K562 (cell line): ENCODE data around the gene TRIM47. TPM values are rescaled to one million over a fixed set of nuclear protein-coding genes. Genes with fewer than 3 reads are reported as not detected.

Experiments used
- ATAC-seq: fragments of 200-7000 bp; cut with Tn5 transposase; 3 replicates; pipeline ENCODE4 v1.9.1; 2020; ENCODE audit warnings: moderate library complexity
- BruUV-seq: library from RNA; stranded (reverse); fragments of 400-500 nt; replicated peaks from 2 replicates; lab custom pipeline; 2021; lab: Mats Ljungman, UMichigan
- CTCF ChIA-PET: fragments of 300-600 bp; formaldehyde crosslinking; extraction: SDS; loops from one replicate; lab custom pipeline; 2021; ENCODE audit warnings: low intra/inter-chr PET ratio; lab: Yijun Ruan, JAX
- POLR2A ChIA-PET: fragments of 300-600, 350-650 bp; sonication (Branson Sonifier 250); formaldehyde crosslinking; extraction: SDS; loops from one replicate; lab custom pipeline; 2021; ENCODE audit warnings: antibody characterized with exemption, inconsistent platforms; lab: Yijun Ruan, JAX
- DNase-seq, 4 experiments: peaks; one replicate each; pipeline versions ENCODE4 v3.0.0 to v3.0.0-alpha.2; 2011 to 2018; ENCODE audit warnings: low spot score in 3 of 4, mixed read lengths in 3 of 4; ENCODE audit errors: extremely low read depth in 1 of 4
- FAIRE-seq: peaks from 2 replicates; lab custom pipeline; 2011; peaks lifted over from hg19 to GRCh38; lab: Jason Lieb, UNC
- H2AFZ ChIP-seq: 2 replicates; pipeline ENCODE4 v1.6.0; 2011; ENCODE audit warnings: low read depth, low read length, control low read depth, inconsistent platforms
- H3K27ac ChIP-seq: fragments of 200-600 bp; 3 replicates; pipeline ENCODE4 v1.8.0; 2011; ENCODE audit warnings: low read depth, mild to moderate bottlenecking, control low read depth, inconsistent platforms, low read length, moderate library complexity, mixed read lengths; ENCODE audit errors: extremely low read depth
- H3K27me3 ChIP-seq, 2 experiments: fragments of 300-600 bp in 1 of 2; 2 replicates in 1 of 2; 3 replicates in 1 of 2; pipeline versions ENCODE4 v1.6.0 to v1.8.0; 2011; ENCODE audit warnings: inconsistent platforms in 2 of 2, low read length in 2 of 2, mild to moderate bottlenecking in 1 of 2, mixed read lengths in 1 of 2, moderate library complexity in 1 of 2; ENCODE audit not compliant: control insufficient read depth in 2 of 2, insufficient read depth in 2 of 2
- H3K36me3 ChIP-seq: fragments of 300-600 bp; 3 replicates; pipeline ENCODE4 v1.8.0; 2011; ENCODE audit warnings: mild to moderate bottlenecking, low read length, inconsistent platforms; ENCODE audit not compliant: control insufficient read depth, insufficient read depth
- H3K4me1 ChIP-seq, 2 experiments: fragments of 200-600 bp in 1 of 2; replicated peaks in 1 of 2; 2 replicates in 1 of 2; 3 replicates in 1 of 2; pipeline versions ENCODE4 v1.5.1 to v1.8.0; 2011; ENCODE audit warnings: inconsistent platforms in 2 of 2, low read length in 2 of 2, mild to moderate bottlenecking in 1 of 2, mixed read lengths in 1 of 2, moderate library complexity in 1 of 2; ENCODE audit not compliant: control insufficient read depth in 2 of 2, insufficient read depth in 2 of 2
- H3K4me2 ChIP-seq: 2 replicates; pipeline ENCODE4 v1.6.1; 2011; ENCODE audit warnings: low read length, control low read depth, inconsistent platforms, mixed read lengths; ENCODE audit not compliant: insufficient read depth
- H3K4me3 ChIP-seq: fragments of 200-600 bp; sonication (generic), shearing (Covaris generic); 2 replicates; pipeline ENCODE4 v1.5.1; 2016; ENCODE audit warnings: control low read depth, inconsistent platforms
- H3K79me2 ChIP-seq: fragments of 200-600 bp; 3 replicates; pipeline ENCODE4 v1.8.0; 2011; ENCODE audit warnings: low read length, inconsistent platforms; ENCODE audit not compliant: control insufficient read depth, insufficient read depth
- H3K9ac ChIP-seq, 2 experiments: 2 replicates each; pipeline versions ENCODE4 v1.6.0 to v1.6.1; 2011; ENCODE audit warnings: low read depth in 2 of 2, low read length in 2 of 2, control low read depth in 1 of 2, inconsistent platforms in 1 of 2, mild to moderate bottlenecking in 1 of 2, mixed read lengths in 1 of 2; ENCODE audit not compliant: insufficient read depth in 1 of 2
- H3K9me1 ChIP-seq: one replicate; pipeline ENCODE4 v1.6.0; 2011; ENCODE audit warnings: inconsistent platforms, mild to moderate bottlenecking, low read length, moderate library complexity; ENCODE audit not compliant: control insufficient read depth, insufficient read depth
- H3K9me3 ChIP-seq: replicated peaks from 2 replicates; pipeline ENCODE4 v1.5.1; 2011; ENCODE audit warnings: low read depth, low read length, inconsistent platforms; ENCODE audit not compliant: control insufficient read depth, insufficient read depth
- H4K20me1 ChIP-seq: replicated peaks from 2 replicates; pipeline ENCODE4 v1.6.1; 2011; ENCODE audit warnings: low read length, inconsistent platforms, mixed read lengths; ENCODE audit not compliant: control insufficient read depth, insufficient read depth
- BDP1 ChIP-seq: IDR thresholded peaks from 3 replicates; pipeline ENCODE4 v1.6.1; 2011; ENCODE audit not compliant: insufficient read length, insufficient read depth
- CTCFL ChIP-seq: IDR thresholded peaks from 2 replicates; pipeline ENCODE4 v1.6.1; 2011; ENCODE audit warnings: borderline replicate concordance, low read depth, mild to moderate bottlenecking, moderate library complexity, low read length; ENCODE audit not compliant: insufficient read depth, poor library complexity, severe bottlenecking
- ESRRA ChIP-seq: fragments of 450-650 bp; IDR thresholded peaks from 2 replicates; pipeline ENCODE4 v1.6.1; 2014; ENCODE audit warnings: low read depth, mild to moderate bottlenecking, moderate library complexity, borderline replicate concordance
- FOXA1 ChIP-seq: fragments of 450-650 bp; IDR thresholded peaks from 2 replicates; pipeline ENCODE4 v1.6.1; 2016; ENCODE audit warnings: mild to moderate bottlenecking, borderline replicate concordance
- FOXP1 ChIP-seq: sonication (generic); formaldehyde crosslinking; IDR thresholded peaks from 2 replicates; pipeline ENCODE4 v1.8.0; 2022; ENCODE audit warnings: mild to moderate bottlenecking, missing genetic modification reagents
- L3MBTL2 ChIP-seq: fragments of 450-650 bp; IDR thresholded peaks from 2 replicates; pipeline ENCODE4 v1.6.1; 2016; ENCODE audit warnings: mild to moderate bottlenecking, moderate library complexity
- LARP7 ChIP-seq: fragments of 450-650 bp; IDR thresholded peaks from 2 replicates; pipeline ENCODE4 v1.6.1; 2016
- MBD1 ChIP-seq: fragments of 250-450 bp; sonication (Bioruptor Pico); IDR thresholded peaks from 2 replicates; pipeline ENCODE4 v1.8.0; 2022; ENCODE audit warnings: inconsistent platforms
- MECOM ChIP-seq: fragments of 250-450 bp; sonication (Bioruptor Pico); IDR thresholded peaks from 2 replicates; pipeline ENCODE4 v1.8.0; 2022; ENCODE audit warnings: inconsistent platforms
- NCOR1 ChIP-seq: fragments of 450-650 bp; IDR thresholded peaks from 2 replicates; pipeline ENCODE4 v1.6.1; 2016; ENCODE audit warnings: mild to moderate bottlenecking, moderate library complexity
- NUFIP1 ChIP-seq: fragments of 450-650 bp; IDR thresholded peaks from 2 replicates; pipeline ENCODE4 v1.6.1; 2018; ENCODE audit not compliant: partially characterized antibody
- POU5F1 ChIP-seq: fragments of 150-350 bp; IDR thresholded peaks from 2 replicates; pipeline ENCODE4 v1.6.1; 2014; ENCODE audit warnings: borderline replicate concordance, low read length, low read depth, mild to moderate bottlenecking; ENCODE audit not compliant: partially characterized antibody
- SREBF2 ChIP-seq: sonication (generic); formaldehyde crosslinking; IDR thresholded peaks from 2 replicates; pipeline ENCODE4 v1.4.0; 2020; ENCODE audit warnings: mild to moderate bottlenecking, missing genetic modification reagents
- SUPT5H ChIP-seq: fragments of 450-650 bp; IDR thresholded peaks from 2 replicates; pipeline ENCODE4 v1.6.1; 2016
- TEAD1 ChIP-seq, 2 experiments: fragments of 450-650 bp in 1 of 2; sonication (generic) in 1 of 2; formaldehyde crosslinking; IDR thresholded peaks; 2 replicates each; pipeline versions ENCODE4 v1.4.0 to v1.8.0; 2020 to 2022; ENCODE audit warnings: mild to moderate bottlenecking in 2 of 2, missing genetic modification reagents in 1 of 2
- ZBTB33 ChIP-seq: sonication (generic); formaldehyde crosslinking; IDR thresholded peaks from 2 replicates; pipeline ENCODE4 v1.8.1; 2023; ENCODE audit warnings: mild to moderate bottlenecking, missing genetic modification reagents
- ZC3H4 ChIP-seq: sonication (generic); formaldehyde crosslinking; IDR thresholded peaks from 2 replicates; pipeline ENCODE4 v1.9.0; 2021; ENCODE audit warnings: missing genetic modification reagents, borderline replicate concordance
- ZNF384 ChIP-seq: IDR thresholded peaks from 2 replicates; pipeline ENCODE4 v1.6.1; 2012; ENCODE audit warnings: low read depth, low read length, improper control_type of control experiment
- WGBS: fragments of 100-300 bp; shearing (Covaris generic); methylation state at CpG from one replicate; pipeline ENCODE4 v1.1.6; 2016; ENCODE audit warnings: low coverage, mixed read lengths; ENCODE audit not compliant: insufficient coverage; ENCODE audit errors: missing lambda C conversion rate; 5-methylcytosine and 5-hydroxymethylcytosine counted together
- in situ Hi-C: fragments of 300-500 bp; cut with MboI; formaldehyde crosslinking; loops from 4 replicates; pipeline ENCODE4 v1.15.0; 2018; ENCODE audit warnings: inconsistent platforms, mixed read lengths
- intact Hi-C: fragments of 100-400 bp; cut with micrococcal nuclease; formaldehyde crosslinking; loops from 2 replicates; pipeline ENCODE4 v1.14.2; 2022
- polyA plus RNA-seq, 8 experiments: library from polyadenylated mRNA; depleted of rRNA in 4 of 8; stranded (reverse) in 5 of 8; unstranded in 3 of 8; fragments of >200 nt; fragmentation: Nextera tagmentation in 2 of 8; fragmentation: Illumina TruSeq in 1 of 8; extraction: Ambion mirVana in 2 of 8; extraction: Trizol in 1 of 8; gene quantifications; 2 replicates each; pipeline versions ENCODE4 v1.2.1 to v1.2.3, GENCODE V29; 2011 to 2014; ENCODE audit warnings: inconsistent platforms in 1 of 8, missing spikeins in 1 of 8
- total RNA-seq, 7 experiments: library from RNA; depleted of rRNA in 6 of 7; stranded (reverse); fragments of >200 nt in 6 of 7; fragmentation: Illumina TruSeq in 2 of 7; extraction: Trizol in 2 of 7; gene quantifications; 2 replicates each; pipeline versions ENCODE4 v1.2.1 to v1.2.3, GENCODE V29; 2011 to 2021; ENCODE audit warnings: low replicate concordance in 1 of 7

The TRIM47 gene
- total and polyA plus RNA-seq, 9 of the 15 experiments (the other 6 are each of a cell fraction or from before 2014, with no cell fraction given) = 0.56 to 6.1 (median 3.2) TPM

GRCh38 chr17:75894049-75894733 lies 15.8 kb upstream of the TRIM47 start:
- no peak overlapping the region for H3K27ac ChIP-seq
- no peaks in the 10 kb centered on the region for H3K27me3 ChIP-seq
- no peaks in the 10 kb centered on the region for H4K20me1 ChIP-seq
- no peak overlapping the region for H3K4me2 ChIP-seq
- H3K4me3 ChIP-seq = no peak overlapping the region
- no peak overlapping the region for H2AFZ ChIP-seq
- CTCF ChIA-PET = no interaction called here
- in situ Hi-C loops = no loop called here
- 87% methylated on average over 19 of the region's 22 CpGs for WGBS
- peaks cover 55% of the 10 kb centered on the region; the same call in 1 of the 3 replicates for H3K36me3 ChIP-seq
- FAIRE-seq = no peak
- no peaks in the 10 kb centered on the region for H3K9me3 ChIP-seq
- no peak for ATAC-seq
- intact Hi-C loops = no loop called here
- BruUV-seq = no TSS peak
- peaks cover 31% of the 10 kb centered on the region for H3K79me2 ChIP-seq
- POLR2A ChIA-PET = interaction anchor here (0.6 to 15.9 kb wide), 12 partner anchors 8 to 545 kb away, joined by 3 to 169 read pairs (median 4); partner anchors contain the start of genes MRPL38, TRIM47 and WBP2
- H3K9ac ChIP-seq = peak overlapping the region in 1 of 2 experiments; percentile 100; a peak in 2 of 4 replicates
- peaks cover 4% of the 10 kb centered on the region for H3K9me1 ChIP-seq
- no peak for DNase-seq
- H3K4me1 ChIP-seq = peaks cover 13 to 80% of the 10 kb centered on the region in 2 experiments; a peak in 4 of 5 replicates
- TF ChIP-seq SUPT5H = peak; percentile 40
- no peak for TF ChIP-seq FOXP1
- TF ChIP-seq ZNF384 = no peak
- no peak for TF ChIP-seq L3MBTL2
- TF ChIP-seq MBD1 (CRISPR knock-in tag) = no peak
- TF ChIP-seq LARP7 = no peak
- TF ChIP-seq NCOR1 = no peak
- TF ChIP-seq SREBF2 (CRISPR knock-in tag) = no peak
- TF ChIP-seq POU5F1 = no peak
- 0 out of 2 replicates have a peak, but pooled peaks have one; percentile 31 for TF ChIP-seq ZC3H4
- TF ChIP-seq BDP1 = no peak
- TF ChIP-seq FOXA1 = no peak
- no peak for TF ChIP-seq TEAD1 (CRISPR knock-in tag; IDR thresholded peaks at IDR 0.05)
- no peak for TF ChIP-seq MECOM (CRISPR knock-in tag)
- TF ChIP-seq ESRRA = no peak
- TF ChIP-seq NUFIP1 = no peak
- no peak for TF ChIP-seq CTCFL
- peak; percentile 85 for TF ChIP-seq ZBTB33
